Activated CD4-positive, alpha-beta T cell treated with anti-CD3 and anti-CD28 coated beads, Interleukin-2, amount 50 U/mL, for 16 hours (primary cell): ENCODE results near the gene POLD4.

ENCODE experiments used
- DNase-seq: peaks from one replicate; pipeline ENCODE4 v3.0.0-alpha.2; 2020

Gene POLD4

GRCh38 chr11:67314218-67314617 is 39.1 kb downstream of the POLD4 start:
- DNase-seq, result no peak

GRCh38 chr11:67313125-67313890 is 40.0 kb downstream of the POLD4 start:
- no peak for DNase-seq

DNA sequence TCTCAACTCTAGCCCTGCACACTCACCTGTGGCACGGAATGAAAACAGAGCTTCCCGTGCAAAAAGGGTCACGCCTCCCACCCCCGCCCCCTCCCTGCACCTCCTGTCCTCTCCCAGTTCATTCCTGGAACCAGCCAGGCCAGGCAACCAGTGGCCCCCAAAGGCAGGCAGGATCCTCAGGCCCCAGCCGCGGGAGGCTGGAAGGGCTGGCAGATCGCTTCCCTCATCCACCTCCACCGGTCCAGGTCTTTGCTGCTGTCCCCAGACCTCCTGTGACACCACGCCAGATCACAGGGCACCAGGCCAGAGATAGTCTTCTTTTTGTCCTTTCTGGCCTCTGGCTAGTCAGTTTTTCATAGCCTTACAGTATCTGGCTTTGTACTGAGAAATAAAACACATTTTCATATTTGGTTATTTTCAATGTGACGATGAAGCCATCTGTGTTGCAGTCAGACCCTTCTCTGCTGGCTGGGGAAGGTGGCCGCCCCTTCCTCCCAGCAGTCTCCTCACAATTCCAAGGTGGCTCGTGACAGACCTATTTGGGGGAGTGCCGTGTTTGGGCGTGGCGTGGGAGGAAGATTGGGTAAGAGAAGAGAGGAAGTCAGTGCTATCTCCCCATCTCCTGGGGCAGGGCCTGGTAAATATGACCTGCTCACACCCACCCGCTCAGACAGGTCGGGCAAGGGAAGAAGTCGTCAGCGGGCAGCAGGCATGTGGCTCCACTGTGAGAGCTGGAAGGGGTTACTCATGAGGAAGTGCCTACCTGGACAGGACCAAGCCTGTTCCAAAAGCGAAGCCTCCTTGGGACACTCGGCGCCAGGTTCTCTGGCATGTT is 40.9 kb downstream of the POLD4 start:
- DNase-seq, result peak; percentile 31

DNA sequence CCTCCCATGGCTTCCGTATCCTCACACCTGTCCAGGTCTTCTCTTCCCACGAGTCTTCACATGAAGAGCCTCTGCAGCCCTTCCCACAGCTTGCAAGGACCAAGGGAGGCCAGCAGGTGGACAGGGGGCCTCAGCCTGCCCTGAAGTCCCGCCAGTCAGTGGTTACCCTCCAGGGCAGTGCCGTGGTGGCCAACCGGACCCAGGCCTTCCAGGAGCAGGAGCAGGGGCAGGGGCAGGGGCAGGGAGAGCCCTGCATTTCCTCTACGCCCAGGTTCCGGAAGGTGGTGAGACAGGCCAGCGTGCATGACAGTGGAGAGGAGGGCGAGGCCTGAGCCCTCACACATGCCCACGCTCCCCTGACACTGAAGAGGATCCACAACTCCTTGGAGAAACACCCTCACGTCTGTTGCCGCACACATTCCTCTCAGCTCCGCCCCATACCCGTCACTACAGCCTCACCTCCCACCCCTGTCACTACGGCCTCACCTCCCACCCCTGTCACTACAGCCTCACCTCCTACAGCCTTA is 41.7 kb downstream of the POLD4 start:
- no peak for DNase-seq

- no peak for DNase-seq
Measured at GRCh38 chr11:67311051-67311555, 42.2 kb downstream of the POLD4 start.

GRCh38 chr11:67310246-67311050 is 42.9 kb downstream of the POLD4 start:
- no peak for DNase-seq

DNA sequence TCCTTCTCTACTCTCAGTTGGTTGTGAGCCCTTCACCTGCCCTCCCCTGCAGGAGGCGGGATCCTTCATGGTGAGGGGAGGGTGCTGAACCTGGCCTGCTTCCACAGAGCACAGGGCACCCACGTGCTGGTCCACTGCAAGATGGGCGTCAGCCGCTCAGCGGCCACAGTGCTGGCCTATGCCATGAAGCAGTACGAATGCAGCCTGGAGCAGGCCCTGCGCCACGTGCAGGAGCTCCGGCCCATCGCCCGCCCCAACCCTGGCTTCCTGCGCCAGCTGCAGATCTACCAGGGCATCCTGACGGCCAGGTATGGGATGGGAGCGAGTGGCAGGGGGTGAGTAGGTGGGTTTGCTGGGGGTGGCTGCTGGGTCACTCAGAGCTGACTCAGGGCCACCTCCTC is 43.7 kb downstream of the POLD4 start:
- no peak for DNase-seq

- DNase-seq, result no peak
Measured at GRCh38 chr11:67309166-67309565, 44.2 kb downstream of the POLD4 start.

DNA sequence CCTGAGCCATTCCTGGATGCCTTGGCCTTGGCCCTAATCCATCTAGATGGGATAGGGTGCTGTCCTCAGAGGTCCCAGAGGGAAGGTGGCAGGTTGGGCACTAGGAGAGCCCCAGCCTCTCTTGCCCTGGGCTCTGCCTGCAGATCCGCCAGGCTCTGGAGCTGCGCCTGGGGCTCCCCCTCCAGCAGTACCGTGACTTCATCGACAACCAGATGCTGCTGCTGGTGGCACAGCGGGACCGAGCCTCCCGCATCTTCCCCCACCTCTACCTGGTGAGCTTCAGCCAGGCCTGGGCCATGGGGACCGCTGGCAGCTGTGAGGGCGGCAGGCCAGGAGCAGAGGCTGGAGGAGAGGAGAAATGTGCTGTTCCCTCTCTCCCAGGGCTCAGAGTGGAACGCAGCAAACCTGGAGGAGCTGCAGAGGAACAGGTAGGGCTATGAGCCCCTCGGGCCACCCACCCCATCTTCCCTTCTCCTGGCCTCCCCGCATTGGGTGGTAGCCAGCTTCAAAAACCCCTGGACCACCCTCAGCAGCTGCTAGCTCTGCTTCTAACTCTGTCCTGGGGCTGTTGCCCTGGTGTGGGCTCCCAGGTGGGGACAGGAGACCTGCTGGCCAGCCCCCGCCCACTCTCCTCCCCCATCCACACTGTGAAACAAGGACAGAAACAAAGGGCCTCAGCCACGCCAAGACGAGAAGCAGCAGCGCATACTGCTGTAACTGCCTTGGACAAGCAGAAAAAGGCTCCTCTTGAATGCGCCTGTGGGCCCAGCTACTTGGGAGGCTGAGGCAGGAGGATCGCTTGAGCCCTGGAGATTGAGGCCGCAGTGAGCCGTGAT is 45.1 kb downstream of the POLD4 start:
- no peak for DNase-seq

DNA sequence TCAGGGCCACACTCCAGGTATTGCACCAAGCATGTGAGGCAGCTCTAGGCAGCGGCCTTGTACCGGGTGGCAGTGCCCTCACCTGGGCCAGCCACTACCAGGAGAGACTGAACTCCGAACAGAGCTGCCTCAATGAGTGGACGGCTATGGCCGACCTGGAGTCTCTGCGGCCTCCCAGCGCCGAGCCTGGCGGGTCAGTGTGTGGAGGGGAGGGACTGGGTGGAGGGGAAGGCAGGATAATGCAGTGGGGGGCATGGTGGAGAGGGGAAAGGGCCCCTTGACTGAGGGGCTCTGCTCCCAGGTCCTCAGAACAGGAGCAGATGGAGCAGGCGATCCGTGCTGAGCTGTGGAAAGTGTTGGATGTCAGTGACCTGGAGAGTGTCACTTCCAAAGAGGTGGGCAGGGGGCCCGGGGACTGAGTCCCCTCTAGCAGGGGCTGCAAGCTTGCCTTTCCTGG is 45.8 kb downstream of the POLD4 start:
- no peak for DNase-seq

GRCh38 chr11:67306769-67307544 is 46.4 kb downstream of the POLD4 start:
- DNase-seq, result no peak

DNA sequence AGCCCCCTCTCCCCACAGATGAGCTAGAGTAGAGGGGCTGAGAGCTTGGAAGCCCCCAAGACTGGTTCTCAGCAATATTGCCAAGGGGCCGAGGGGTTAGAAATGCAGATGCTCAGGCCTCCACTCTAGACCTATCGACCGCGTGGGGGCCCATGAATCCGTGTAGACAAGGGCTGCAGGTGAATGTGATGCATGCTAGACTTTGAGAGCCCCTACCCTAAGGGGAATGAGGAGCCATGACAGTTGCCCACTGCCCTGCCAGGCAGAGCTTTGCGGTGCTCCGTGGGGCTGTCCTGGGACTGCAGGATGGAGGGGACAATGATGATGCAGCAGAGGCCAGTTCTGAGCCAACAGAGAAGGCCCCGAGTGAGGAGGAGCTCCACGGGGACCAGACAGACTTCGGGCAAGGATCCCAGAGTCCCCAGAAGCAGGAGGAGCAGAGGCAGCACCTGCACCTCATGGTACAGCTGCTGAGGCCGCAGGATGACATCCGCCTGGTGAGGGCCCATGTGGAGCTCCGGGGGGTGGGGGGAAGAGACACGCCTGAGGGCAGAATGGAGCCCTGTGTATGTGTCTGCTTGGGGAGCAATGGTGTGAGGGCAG is 48.7 kb downstream of the POLD4 start:
- DNase-seq, result no peak

DNA sequence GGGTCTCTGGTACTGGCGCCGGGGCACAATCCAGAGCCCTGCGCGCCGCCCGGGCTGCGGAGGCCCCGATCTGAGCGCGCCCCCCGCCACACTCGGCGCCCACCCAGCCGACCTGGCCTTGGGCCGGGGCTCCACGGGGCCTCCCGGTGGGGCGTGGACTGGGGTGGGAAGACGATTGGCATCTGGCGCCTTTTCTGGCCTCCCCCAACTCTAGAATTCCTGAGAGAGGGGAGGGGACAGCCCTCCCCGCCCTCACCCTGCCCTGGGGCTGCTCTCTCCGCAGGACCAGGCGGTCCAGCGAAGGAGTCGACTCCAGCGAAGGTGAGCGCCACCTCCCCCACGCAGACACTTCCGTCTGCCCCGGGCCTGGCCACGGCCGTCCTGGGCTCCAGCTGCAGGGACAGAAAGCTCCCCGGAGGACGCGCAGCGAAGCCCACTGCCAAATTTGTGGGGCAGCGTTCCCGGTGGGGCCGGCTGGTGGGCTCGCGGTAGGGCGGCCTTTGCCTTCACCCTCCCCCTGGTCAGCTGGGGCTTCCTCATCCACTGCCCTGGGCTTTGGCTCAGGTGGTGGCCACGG is 49.4 kb downstream of the POLD4 start:
- no peak for DNase-seq

DNA sequence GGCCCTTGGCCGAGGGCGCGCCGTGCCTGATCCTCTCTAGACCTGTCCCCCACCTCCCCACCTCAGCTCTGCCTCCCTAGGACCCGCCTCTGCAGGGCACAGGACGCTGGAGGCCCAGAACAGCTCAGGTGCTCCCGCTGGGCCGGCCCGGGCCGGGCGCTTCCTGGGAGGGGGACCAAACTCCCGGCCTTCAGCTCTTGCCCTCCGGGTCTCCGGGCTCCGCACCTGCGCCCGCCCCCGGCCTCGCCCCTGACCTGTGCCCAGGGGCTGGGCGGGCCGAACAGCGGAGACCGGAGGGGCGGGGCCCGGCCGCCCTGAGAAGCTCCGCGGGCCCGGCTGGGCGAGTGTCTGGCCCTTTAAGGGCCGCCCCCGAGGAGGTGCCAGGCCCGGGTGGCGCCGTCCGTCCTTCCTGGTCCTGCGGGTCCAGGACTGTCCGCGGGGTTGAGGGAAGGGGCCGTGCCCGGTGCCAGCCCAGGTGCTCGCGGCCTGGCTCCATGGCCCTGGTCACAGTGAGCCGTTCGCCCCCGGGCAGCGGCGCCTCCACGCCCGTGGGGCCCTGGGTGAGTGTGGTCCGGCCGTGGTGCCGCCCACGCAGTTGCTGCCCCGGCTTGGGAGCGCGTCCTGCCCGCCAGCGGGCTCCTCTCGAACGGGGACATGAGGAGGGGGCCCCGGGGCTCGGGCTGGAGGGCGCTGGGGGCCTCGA is 50.1 kb downstream of the POLD4 start, which contains the start of gene SSH3:
TSS of gene SSH3 (plus strand) at position 399 of the 703 bp plus-strand sequence. CDS start at position 495, 96 bp downstream.
- peak; percentile 34 for DNase-seq

DNA sequence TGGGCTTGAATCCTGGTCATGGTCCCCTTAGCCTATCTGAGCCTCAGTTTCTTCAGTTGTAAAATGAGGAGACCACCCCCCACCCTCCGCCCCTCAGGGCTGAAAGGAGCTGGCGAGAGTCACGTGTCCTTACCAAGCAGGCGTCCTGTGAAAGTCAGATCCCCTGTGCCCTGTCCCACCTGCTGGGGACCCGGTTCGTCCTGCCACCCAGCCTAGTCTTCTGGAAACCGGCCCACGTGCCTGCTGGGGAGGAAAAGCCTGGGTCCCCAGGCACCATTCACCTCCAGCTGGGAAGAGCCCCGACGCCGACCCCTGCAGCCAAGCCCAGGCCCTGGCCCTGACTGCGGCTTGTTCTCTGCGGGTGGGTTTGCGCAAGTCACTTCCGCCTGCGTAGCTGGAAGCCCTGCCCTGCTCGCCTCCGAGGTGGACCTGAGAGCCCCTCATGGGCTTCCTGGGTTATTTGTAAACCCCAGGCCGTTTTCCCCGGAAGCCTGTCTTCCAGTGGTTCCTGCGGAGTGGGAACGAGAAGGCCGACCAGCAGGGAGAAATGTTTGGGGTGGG is 50.7 kb downstream of the POLD4 start:
- DNase-seq, result no peak

DNA sequence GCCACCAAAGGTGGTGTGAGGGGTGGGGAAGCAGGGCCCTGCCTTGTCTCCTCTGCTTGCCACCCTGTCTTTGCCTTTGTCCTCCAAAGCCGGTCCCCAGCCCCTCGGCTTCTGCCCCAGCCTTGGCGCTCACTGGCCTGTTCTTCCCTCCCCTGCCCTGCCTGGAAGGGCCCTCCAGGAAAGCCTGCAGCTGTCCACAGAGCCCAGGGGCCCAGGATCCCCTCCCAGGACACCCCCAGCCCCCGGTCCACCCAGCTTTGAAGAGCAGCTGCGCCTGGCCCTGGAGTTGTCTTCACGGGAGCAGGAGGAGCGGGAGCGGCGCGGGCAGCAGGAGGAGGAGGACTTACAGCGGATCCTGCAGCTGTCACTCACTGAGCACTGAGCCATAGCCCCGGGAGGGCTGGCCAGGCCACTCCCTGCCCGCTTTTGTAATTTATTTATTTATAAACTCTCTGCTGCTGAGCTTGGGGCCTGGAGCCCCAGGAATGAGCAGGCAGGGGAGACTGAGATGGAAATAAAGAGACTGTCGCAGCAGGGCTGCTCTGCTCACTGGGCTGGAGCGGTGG is 51.3 kb downstream of the POLD4 start:
- DNase-seq, result no peak

DNA sequence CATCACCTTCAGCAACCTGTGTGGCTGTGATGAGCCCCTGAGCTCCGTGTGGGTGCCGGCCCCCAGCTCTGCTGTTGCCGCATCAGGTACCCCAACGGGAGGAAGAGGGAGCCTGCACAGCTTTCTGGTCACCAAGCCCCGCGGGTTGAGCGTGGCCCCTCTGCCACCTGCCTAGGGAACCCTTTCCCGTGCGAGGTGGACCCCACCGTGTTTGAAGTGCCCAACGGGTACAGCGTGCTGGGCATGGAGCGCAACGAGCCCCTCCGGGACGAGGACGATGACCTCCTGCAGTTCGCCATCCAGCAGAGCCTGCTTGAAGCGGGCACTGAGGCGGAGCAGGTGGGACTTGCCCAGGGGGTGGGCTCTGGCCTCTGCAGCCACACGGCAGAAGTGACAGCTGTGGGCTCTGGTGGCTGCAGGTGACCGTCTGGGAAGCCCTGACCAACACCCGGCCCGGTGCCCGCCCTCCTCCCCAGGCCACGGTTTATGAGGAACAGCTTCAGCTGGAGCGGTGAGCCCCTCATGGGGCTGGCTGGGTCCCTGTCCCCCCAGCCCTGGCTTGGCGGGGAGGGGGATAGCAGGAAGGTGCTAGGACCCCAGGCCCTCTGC is 51.9 kb downstream of the POLD4 start:
- no peak for DNase-seq
